ENCODE data around the gene SH2B2.
"Not testable (repeated sequence)": the region's sequence is repeated elsewhere in the genome, so short reads cannot be mapped to it uniquely, and the experiment has no call there.

Gene SH2B2

DNA sequence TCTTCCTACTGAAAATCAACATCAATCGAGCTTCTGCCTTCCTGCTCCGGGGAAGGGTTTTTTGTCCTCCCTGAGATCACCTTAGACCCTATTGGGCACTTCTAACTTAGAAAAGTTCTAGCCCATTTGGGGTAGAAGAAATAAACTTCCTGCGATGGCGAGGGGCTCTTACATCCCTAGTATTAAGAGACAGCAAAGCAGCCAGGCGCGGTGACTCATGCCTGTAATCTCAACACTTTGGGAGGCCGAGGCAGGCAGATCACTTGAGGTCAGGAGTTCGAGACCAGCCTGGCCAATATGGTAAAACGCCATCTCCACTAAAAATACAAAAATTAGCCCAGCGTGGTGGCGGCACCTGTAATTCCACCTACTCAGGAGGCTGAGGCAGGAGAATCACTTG is 38.4 kb downstream of the SH2B2 start:
- H3K9me3 ChIP-seq (ENCODE audit: control insufficient read depth, low read length); DNase-seq; H2BK5ac ChIP-seq (ENCODE audit: low read depth, low read length, poor library complexity, severe bottlenecking); H3K4me1 ChIP-seq (ENCODE audit: control insufficient read depth, insufficient read depth, low read depth, low read length); H2BK120ac ChIP-seq (ENCODE audit: low read depth, low read length); H3K4ac ChIP-seq (ENCODE audit: low read depth in 1 of 2, low read length in 2 of 2); H2AFZ ChIP-seq (ENCODE audit: low read depth, low read length); H3K79me1 ChIP-seq (replicated peaks; ENCODE audit: low read length, poor library complexity, severe bottlenecking); H3K23ac ChIP-seq (ENCODE audit: low read length in 2 of 2); H2BK15ac ChIP-seq (ENCODE audit: low read depth, poor library complexity, severe bottlenecking); H3K18ac ChIP-seq (ENCODE audit: low read depth in 1 of 2, low read length in 2 of 2); H4K91ac ChIP-seq (ENCODE audit: low read length); H4K8ac ChIP-seq (ENCODE audit: low read length); H2BK12ac ChIP-seq (ENCODE audit: low read length in 2 of 2); H3K27ac ChIP-seq (ENCODE audit: low read length, poor library complexity, severe bottlenecking); H3K36me3 ChIP-seq (ENCODE audit: control insufficient read depth in 1 of 2, insufficient read depth in 2 of 2, low read depth in 1 of 2, low read length in 2 of 2); H3K9ac ChIP-seq (ENCODE audit: low read length); H3K14ac ChIP-seq (ENCODE audit: low read length in 2 of 2); H3K4me3 ChIP-seq (ENCODE audit: insufficient read depth in 1 of 2, low read depth in 1 of 2, low read length in 2 of 2); H2AK5ac ChIP-seq (ENCODE audit: low read length, severe bottlenecking); H3K4me2 ChIP-seq (ENCODE audit: low read length, poor library complexity, severe bottlenecking): not testable (repeated sequence)
- WGBS: 84% methylated on average over 9 of the region's 11 CpGs
- peaks cover 0 to 60% of the 10 kb centered on the region in 2 experiments for H3K27me3 ChIP-seq (ENCODE audit: control insufficient read depth in 1 of 2, insufficient read depth in 1 of 2, low read length in 2 of 2)

DNA sequence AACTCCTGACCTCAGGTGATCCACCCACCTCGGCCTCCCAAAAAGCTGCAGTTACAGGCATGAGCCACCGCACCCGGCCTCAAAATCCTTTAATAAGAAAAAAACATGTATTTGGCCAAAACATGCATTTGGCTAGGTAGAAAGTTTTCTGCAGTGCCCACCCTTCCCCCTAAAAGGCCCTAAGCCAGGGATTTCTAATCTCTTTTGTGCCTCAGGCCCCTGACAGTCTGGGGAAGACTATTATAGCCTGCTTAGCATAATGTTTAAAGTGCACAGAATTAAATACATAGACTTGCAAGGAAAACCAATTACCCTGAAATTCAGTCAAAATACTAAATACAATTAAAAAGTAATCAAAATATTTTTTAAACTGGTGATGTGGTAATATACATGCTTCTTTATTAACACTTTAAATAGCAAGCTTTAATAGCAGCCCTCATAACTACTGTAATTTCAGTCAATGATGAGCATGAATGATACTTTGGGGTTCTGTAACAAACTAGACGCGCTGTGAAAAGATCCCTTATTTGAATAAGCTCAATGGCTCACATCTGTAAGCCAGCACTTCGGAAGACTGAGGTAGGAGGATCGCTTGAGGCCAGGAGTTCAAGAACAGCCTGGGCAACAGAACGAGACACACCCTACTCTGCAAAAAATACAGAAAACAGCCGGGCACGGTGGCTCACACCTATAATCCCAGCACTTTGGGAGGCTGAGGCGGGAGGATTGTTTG is 39.7 kb downstream of the SH2B2 start:
- Histone ChIP-seq H4K8ac (ENCODE audit: low read length) (no peak overlapping the region), H3K27ac (ENCODE audit: low read length, poor library complexity, severe bottlenecking) (no peak overlapping the region), H3K18ac (ENCODE audit: low read depth in 1 of 2, low read length in 2 of 2) (no peak overlapping the region), H3K4me3 (ENCODE audit: insufficient read depth in 1 of 2, low read depth in 1 of 2, low read length in 2 of 2) (no peak overlapping the region), H2BK15ac (ENCODE audit: low read depth, poor library complexity, severe bottlenecking) (no peak overlapping the region), H3K4me1 (ENCODE audit: control insufficient read depth, insufficient read depth, low read depth, low read length) (peaks cover 2% of the 10 kb centered on the region), H3K14ac (ENCODE audit: low read length in 2 of 2) (no peak overlapping the region), H2BK120ac (ENCODE audit: low read depth, low read length) (no peak overlapping the region), H3K4me2 (ENCODE audit: low read length, poor library complexity, severe bottlenecking) (no peak overlapping the region), H3K9me3 (ENCODE audit: control insufficient read depth, low read length) (no peaks in the 10 kb centered on the region), H3K9ac (ENCODE audit: low read length) (no peak overlapping the region), H2AK5ac (ENCODE audit: low read length, severe bottlenecking) (no peak overlapping the region), H3K36me3 (ENCODE audit: control insufficient read depth in 1 of 2, insufficient read depth in 2 of 2, low read depth in 1 of 2, low read length in 2 of 2) (no peaks in the 10 kb centered on the region), H3K23ac (ENCODE audit: low read length in 2 of 2) (no peak overlapping the region), H2BK5ac (ENCODE audit: low read depth, low read length, poor library complexity, severe bottlenecking) (no peak overlapping the region), H2BK12ac (ENCODE audit: low read length in 2 of 2) (no peak overlapping the region), H4K91ac (ENCODE audit: low read length) (no peak overlapping the region), H2AFZ (ENCODE audit: low read depth, low read length) (no peak overlapping the region), H3K27me3 (ENCODE audit: control insufficient read depth in 1 of 2, insufficient read depth in 1 of 2, low read length in 2 of 2) (peaks cover 0 to 63% of the 10 kb centered on the region in 2 experiments), H3K4ac (ENCODE audit: low read depth in 1 of 2, low read length in 2 of 2) (no peak overlapping the region), H3K79me1 (replicated peaks; ENCODE audit: low read length, poor library complexity, severe bottlenecking) (no peaks in the 10 kb centered on the region)
- DNase-seq: no peak
- 95% methylated on average over 11 of the region's 11 CpGs for WGBS

- not testable (repeated sequence) for H2AK5ac ChIP-seq (ENCODE audit: low read length, severe bottlenecking); H3K79me1 ChIP-seq (replicated peaks; ENCODE audit: low read length, poor library complexity, severe bottlenecking); H3K9me3 ChIP-seq (ENCODE audit: control insufficient read depth, low read length); H4K8ac ChIP-seq (ENCODE audit: low read length); H3K14ac ChIP-seq (ENCODE audit: low read length in 2 of 2); H3K4me1 ChIP-seq (ENCODE audit: control insufficient read depth, insufficient read depth, low read depth, low read length); H2BK15ac ChIP-seq (ENCODE audit: low read depth, poor library complexity, severe bottlenecking); H3K9ac ChIP-seq (ENCODE audit: low read length); H3K4ac ChIP-seq (ENCODE audit: low read depth in 1 of 2, low read length in 2 of 2); H3K23ac ChIP-seq (ENCODE audit: low read length in 2 of 2); H4K91ac ChIP-seq (ENCODE audit: low read length); H3K27ac ChIP-seq (ENCODE audit: low read length, poor library complexity, severe bottlenecking); H2BK12ac ChIP-seq (ENCODE audit: low read length in 2 of 2); H3K36me3 ChIP-seq (ENCODE audit: control insufficient read depth in 1 of 2, insufficient read depth in 2 of 2, low read depth in 1 of 2, low read length in 2 of 2); DNase-seq; H2AFZ ChIP-seq (ENCODE audit: low read depth, low read length); H3K18ac ChIP-seq (ENCODE audit: low read depth in 1 of 2, low read length in 2 of 2); H3K4me2 ChIP-seq (ENCODE audit: low read length, poor library complexity, severe bottlenecking); H2BK120ac ChIP-seq (ENCODE audit: low read depth, low read length); H2BK5ac ChIP-seq (ENCODE audit: low read depth, low read length, poor library complexity, severe bottlenecking); H3K4me3 ChIP-seq (ENCODE audit: insufficient read depth in 1 of 2, low read depth in 1 of 2, low read length in 2 of 2)
- H3K27me3 ChIP-seq (ENCODE audit: control insufficient read depth in 1 of 2, insufficient read depth in 1 of 2, low read length in 2 of 2): peaks cover 0 to 63% of the 10 kb centered on the region in 2 experiments
- WGBS: 100% methylated on average over 1 of the region's 6 CpGs
Observed at GRCh38 chr7:102327183-102327582, 40.5 kb downstream of the SH2B2 start.

- H3K79me1 ChIP-seq (replicated peaks; ENCODE audit: low read length, poor library complexity, severe bottlenecking); H3K27ac ChIP-seq (ENCODE audit: low read length, poor library complexity, severe bottlenecking); H4K91ac ChIP-seq (ENCODE audit: low read length); H3K18ac ChIP-seq (ENCODE audit: low read depth in 1 of 2, low read length in 2 of 2); H3K36me3 ChIP-seq (ENCODE audit: control insufficient read depth in 1 of 2, insufficient read depth in 2 of 2, low read depth in 1 of 2, low read length in 2 of 2); H2BK15ac ChIP-seq (ENCODE audit: low read depth, poor library complexity, severe bottlenecking); H3K23ac ChIP-seq (ENCODE audit: low read length in 2 of 2); H3K14ac ChIP-seq (ENCODE audit: low read length in 2 of 2); H2BK5ac ChIP-seq (ENCODE audit: low read depth, low read length, poor library complexity, severe bottlenecking); DNase-seq; H3K4ac ChIP-seq (ENCODE audit: low read depth in 1 of 2, low read length in 2 of 2); H3K9ac ChIP-seq (ENCODE audit: low read length); H2AFZ ChIP-seq (ENCODE audit: low read depth, low read length); H2BK12ac ChIP-seq (ENCODE audit: low read length in 2 of 2); H4K8ac ChIP-seq (ENCODE audit: low read length); H2BK120ac ChIP-seq (ENCODE audit: low read depth, low read length); H3K4me3 ChIP-seq (ENCODE audit: insufficient read depth in 1 of 2, low read depth in 1 of 2, low read length in 2 of 2); H3K4me1 ChIP-seq (ENCODE audit: control insufficient read depth, insufficient read depth, low read depth, low read length); H2AK5ac ChIP-seq (ENCODE audit: low read length, severe bottlenecking); H3K4me2 ChIP-seq (ENCODE audit: low read length, poor library complexity, severe bottlenecking); H3K9me3 ChIP-seq (ENCODE audit: control insufficient read depth, low read length): not testable (repeated sequence)
- WGBS: 75% methylated on average over 2 of the region's 5 CpGs
- peaks cover 0 to 61% of the 10 kb centered on the region in 2 experiments for H3K27me3 ChIP-seq (ENCODE audit: control insufficient read depth in 1 of 2, insufficient read depth in 1 of 2, low read length in 2 of 2)
Observed at GRCh38 chr7:102328863-102329262, 42.2 kb downstream of the SH2B2 start.

Measured in mesenchymal stem cell (in vitro differentiated cells and primary cell).